RWPE1 (cell line): Measurements from ENCODE around the gene ZC3H11A.

ENCODE experiments used
- CTCF ChIA-PET: fragments of 350-600 bp; sonication (Branson Sonifier 250); formaldehyde crosslinking; extraction: SDS; loops from one replicate; lab custom pipeline; 2021; lab: Yijun Ruan, JAX
- POLR2A ChIA-PET: fragments of 400-600 bp; formaldehyde crosslinking; extraction: SDS; loops from one replicate; lab custom pipeline; 2020; ENCODE audit warnings: antibody characterized with exemption; ENCODE audit not compliant: low non-redundant PET; lab: Yijun Ruan, JAX
- DNase-seq: peaks from one replicate; pipeline ENCODE4 v3.0.0; 2012; ENCODE audit warnings: low spot score
- H3K27ac ChIP-seq: fragments of 450-650 bp; 2 replicates; pipeline ENCODE4 v1.5.1; 2017
- TF ChIP-seq, protein P1 (sequence below): fragments of 450-650 bp; conservative IDR thresholded peaks from 2 replicates; pipeline ENCODE4 v1.5.1; 2017; ENCODE audit warnings: low read depth, mild to moderate bottlenecking

Gene ZC3H11A

DNA sequence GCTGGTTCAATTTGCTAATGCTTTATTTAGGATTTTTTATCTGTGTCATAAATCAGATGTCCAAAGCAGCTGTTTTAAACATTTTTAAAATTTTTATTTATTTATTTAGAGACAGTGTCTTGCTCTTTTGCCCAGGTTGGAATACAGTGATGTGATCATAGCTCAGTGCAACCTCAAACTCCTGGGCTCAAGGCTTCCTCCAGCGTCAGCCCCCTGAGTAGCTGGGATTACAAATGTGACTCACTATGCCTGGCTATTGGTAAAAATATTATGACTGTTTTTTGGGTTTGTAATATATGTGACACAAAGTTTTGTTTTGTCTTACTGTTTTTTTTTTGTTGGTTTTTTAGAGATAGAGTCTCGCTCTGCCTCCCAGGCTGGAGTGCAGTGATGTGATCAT is 11.8 kb downstream of the ZC3H11A start:
- TF ChIP-seq, protein P1, sequence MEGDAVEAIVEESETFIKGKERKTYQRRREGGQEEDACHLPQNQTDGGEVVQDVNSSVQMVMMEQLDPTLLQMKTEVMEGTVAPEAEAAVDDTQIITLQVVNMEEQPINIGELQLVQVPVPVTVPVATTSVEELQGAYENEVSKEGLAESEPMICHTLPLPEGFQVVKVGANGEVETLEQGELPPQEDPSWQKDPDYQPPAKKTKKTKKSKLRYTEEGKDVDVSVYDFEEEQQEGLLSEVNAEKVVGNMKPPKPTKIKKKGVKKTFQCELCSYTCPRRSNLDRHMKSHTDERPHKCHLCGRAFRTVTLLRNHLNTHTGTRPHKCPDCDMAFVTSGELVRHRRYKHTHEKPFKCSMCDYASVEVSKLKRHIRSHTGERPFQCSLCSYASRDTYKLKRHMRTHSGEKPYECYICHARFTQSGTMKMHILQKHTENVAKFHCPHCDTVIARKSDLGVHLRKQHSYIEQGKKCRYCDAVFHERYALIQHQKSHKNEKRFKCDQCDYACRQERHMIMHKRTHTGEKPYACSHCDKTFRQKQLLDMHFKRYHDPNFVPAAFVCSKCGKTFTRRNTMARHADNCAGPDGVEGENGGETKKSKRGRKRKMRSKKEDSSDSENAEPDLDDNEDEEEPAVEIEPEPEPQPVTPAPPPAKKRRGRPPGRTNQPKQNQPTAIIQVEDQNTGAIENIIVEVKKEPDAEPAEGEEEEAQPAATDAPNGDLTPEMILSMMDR = no peak
- ChIA-PET POLR2A (no interaction called here), CTCF (interaction anchor here (0.6 kb wide), 1 partner anchor 333 kb away, joined by 5 read pairs; no protein-coding TSS in a partner anchor)
- H3K27ac ChIP-seq = no peak overlapping the region
- no peak for DNase-seq

DNA sequence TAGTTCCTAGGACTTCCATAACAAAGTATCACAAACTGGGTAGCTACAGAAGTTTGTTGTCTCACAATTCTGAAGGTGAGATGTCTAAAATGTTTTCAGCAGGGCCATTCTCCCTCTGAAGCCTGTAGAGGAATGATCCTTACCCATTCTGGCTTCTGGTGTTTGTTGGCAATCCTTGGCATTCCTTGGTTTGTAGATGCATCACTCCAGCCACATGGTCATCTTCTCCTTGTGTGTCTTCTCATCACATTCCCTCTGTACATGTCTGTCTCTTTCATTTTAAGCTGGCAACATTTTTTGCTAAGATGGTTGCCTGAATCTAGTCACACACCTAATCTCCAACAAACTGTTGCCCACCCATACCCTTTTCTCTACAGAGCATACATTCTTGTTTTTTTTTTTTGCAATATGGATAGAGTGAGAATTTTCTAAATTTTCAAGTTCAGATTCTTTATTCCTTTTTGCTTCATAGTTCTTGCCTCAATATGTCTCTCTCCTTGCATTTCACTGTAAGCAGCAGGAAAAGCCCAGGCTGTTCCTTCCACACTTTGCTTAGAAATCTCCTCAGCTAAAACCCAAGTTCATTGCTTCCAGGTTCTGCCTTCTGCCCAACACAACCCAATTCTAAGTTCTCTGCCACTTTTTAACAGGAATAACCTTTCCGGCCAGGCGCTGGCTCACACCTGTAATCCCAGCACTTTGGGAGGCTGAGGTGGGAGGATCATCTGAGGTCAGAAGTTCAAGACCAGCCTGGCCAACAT is 18.3 kb downstream of the ZC3H11A start:
- TF ChIP-seq, protein P1 = no peak
- DNase-seq = no peak
- ChIA-PET CTCF (interaction anchor here (0.6 kb wide), 1 partner anchor 87 kb away, joined by 3 read pairs; no protein-coding TSS in a partner anchor), POLR2A (no interaction called here)
- H3K27ac ChIP-seq = no peak overlapping the region

DNA sequence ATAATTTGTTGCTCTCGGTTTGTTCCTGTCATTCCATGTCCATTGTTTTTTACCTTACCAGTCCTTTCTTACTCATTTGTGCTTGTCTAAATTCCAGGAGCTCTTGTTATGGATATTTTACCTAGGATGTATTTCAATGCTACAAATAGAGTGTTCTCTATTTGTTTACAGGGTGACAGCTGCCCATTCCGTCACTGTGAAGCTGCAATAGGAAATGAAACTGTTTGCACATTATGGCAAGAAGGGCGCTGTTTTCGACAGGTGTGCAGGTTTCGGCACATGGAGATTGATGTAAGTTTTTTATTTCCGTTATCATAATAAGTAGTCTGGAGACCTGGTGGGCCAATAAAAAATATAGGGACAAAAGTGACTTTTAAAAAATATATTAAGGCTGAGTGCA is 23.0 kb downstream of the ZC3H11A start:
- TF ChIP-seq, protein P1 = no peak
- CTCF ChIA-PET = interaction anchor here (0.5 kb wide), 1 partner anchor 99 kb away, joined by 3 read pairs; no protein-coding TSS in a partner anchor
- DNase-seq = no peak
- POLR2A ChIA-PET = no interaction called here
- H3K27ac ChIP-seq = no peak overlapping the region

DNA sequence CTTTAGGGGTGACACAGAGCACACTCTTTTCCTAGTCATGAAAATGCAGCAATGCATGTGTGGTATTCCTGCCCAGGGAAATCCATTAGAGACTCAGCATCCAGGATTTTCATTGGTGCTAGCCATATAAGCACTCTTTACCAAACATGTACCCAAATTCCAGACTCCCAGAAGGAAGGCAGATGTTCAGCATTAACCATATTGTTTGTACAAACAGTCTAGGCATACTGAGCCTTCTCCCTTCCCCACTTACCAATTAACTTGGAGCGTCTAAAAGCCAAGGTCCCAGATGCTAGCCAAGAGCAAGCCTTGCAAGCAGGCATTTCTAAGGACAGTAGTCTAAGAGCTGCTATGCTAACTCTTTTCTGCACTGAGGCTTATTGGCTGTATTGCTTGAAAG is 27.9 kb downstream of the ZC3H11A start:
- no peak for DNase-seq
- CTCF ChIA-PET = interaction anchor here (0.6 kb wide), 1 partner anchor 12 kb away, joined by 3 read pairs; no protein-coding TSS in a partner anchor
- POLR2A ChIA-PET = no interaction called here
- no peak overlapping the region for H3K27ac ChIP-seq
- TF ChIP-seq, protein P1 = no peak

DNA sequence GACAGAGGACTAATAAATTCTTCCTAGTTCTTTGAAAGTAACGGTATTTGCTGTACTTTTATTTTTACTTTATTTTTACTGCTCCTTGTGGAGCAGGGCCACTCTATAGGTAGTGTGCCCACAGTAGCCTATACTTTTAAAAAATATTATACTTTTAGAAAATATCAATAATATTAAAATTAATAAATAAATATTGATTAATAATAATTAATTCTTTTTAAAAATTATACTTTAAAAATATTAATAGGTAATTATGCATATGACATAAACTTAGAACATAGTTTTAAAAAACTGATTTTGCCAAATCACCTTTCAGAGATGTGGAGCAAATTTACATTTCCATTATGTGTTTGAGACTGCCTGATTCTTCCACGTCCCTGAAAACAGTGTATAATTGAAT is 30.8 kb downstream of the ZC3H11A start:
- POLR2A ChIA-PET = no interaction called here
- H3K27ac ChIP-seq = no peak overlapping the region
- DNase-seq = no peak
- CTCF ChIA-PET = no interaction called here
- TF ChIP-seq, protein P1 = no peak

DNA sequence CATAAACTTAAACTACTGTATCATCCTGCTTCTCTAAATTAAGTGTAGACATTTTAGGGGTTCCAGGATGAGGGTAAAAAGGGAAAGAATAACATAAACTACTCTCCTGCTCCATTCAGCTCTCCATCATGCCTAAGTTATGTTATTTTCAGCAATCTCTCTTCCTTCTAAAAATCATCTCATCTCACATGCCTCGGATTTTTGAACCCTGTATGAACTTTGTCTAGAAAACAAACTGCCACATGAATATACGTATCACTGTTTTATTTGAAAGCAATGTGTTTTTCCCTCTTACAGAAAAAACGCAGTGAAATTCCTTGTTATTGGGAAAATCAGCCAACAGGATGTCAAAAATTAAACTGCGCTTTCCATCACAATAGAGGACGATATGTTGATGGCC is 32.6 kb downstream of the ZC3H11A start:
- TF ChIP-seq, protein P1 = no peak
- no peak for DNase-seq
- POLR2A ChIA-PET = interaction anchor here (0.6 kb wide), 1 partner anchor 17 kb away, joined by 4 read pairs; no protein-coding TSS in a partner anchor
- no peak overlapping the region for H3K27ac ChIP-seq
- CTCF ChIA-PET = no interaction called here
